Astrocyte (in vitro differentiated cells and primary cell): ENCODE measurements around the gene MMP26.

ENCODE experiments used
- CTCF ChIP-seq: IDR thresholded peaks from 2 replicates; pipeline ENCODE4 v1.5.1; 2011; ENCODE audit warnings: low read depth, mild to moderate bottlenecking, inconsistent platforms, low read length, moderate library complexity; ENCODE audit not compliant: insufficient read depth
- EZH2 ChIP-seq: IDR thresholded peaks from 2 replicates; pipeline ENCODE4 v1.6.1; 2012; ENCODE audit warnings: mild to moderate bottlenecking, low read length, inconsistent platforms; ENCODE audit not compliant: insufficient read depth

GRCh38 chr11:4713241-4713640 is 8.7 kb downstream of the MMP26 start:
- TF ChIP-seq CTCF: no peak
- no peak for TF ChIP-seq EZH2
